Rectal smooth muscle tissue (tissue), 1 donor: ENCODE measurements around the gene FBXO44.

Source experiments
- H3K27ac ChIP-seq: one replicate; pipeline ENCODE4 v1.7.0; 2013; ENCODE audit warnings: low read depth, low read length, inconsistent platforms
- H3K27me3 ChIP-seq: one replicate; pipeline ENCODE4 v1.7.0; 2013; ENCODE audit warnings: low read length; ENCODE audit not compliant: control insufficient read depth, insufficient read depth
- H3K36me3 ChIP-seq: one replicate; pipeline ENCODE4 v1.7.0; 2013; ENCODE audit warnings: low read length; ENCODE audit not compliant: control insufficient read depth, insufficient read depth
- H3K4me1 ChIP-seq: one replicate; pipeline ENCODE4 v1.7.0; 2013; ENCODE audit warnings: low read length; ENCODE audit not compliant: control insufficient read depth, insufficient read depth
- H3K4me3 ChIP-seq: one replicate; pipeline ENCODE4 v1.7.0; 2013; ENCODE audit warnings: low read length
- H3K9ac ChIP-seq: one replicate; pipeline ENCODE4 v1.7.0; 2013; ENCODE audit warnings: low read length

The FBXO44 gene

GRCh38 chr1:11685210-11685752 is 30.6 kb downstream of the FBXO44 start:
- Histone ChIP-seq H3K36me3 (no peaks in the 10 kb centered on the region), H3K4me1 (no peaks in the 10 kb centered on the region), H3K27me3 (peaks cover under 1% of the 10 kb centered on the region), H3K27ac (no peak overlapping the region), H3K9ac (no peak overlapping the region), H3K4me3 (no peak overlapping the region)

GRCh38 chr1:11688506-11688905 is 33.8 kb downstream of the FBXO44 start:
- Histone ChIP-seq H3K4me3 (no peak overlapping the region), H3K27ac (no peak overlapping the region), H3K9ac (no peak overlapping the region), H3K27me3 (peaks cover 14% of the 10 kb centered on the region), H3K4me1 (no peaks in the 10 kb centered on the region), H3K36me3 (no peaks in the 10 kb centered on the region)

GRCh38 chr1:11690397-11691301 is 36.0 kb downstream of the FBXO44 start:
- no peaks in the 10 kb centered on the region for H3K4me1 ChIP-seq
- H3K27me3 ChIP-seq: peaks cover 20% of the 10 kb centered on the region
- H3K4me3 ChIP-seq: no peak overlapping the region
- no peaks in the 10 kb centered on the region for H3K36me3 ChIP-seq
- H3K27ac ChIP-seq: no peak overlapping the region
- no peak overlapping the region for H3K9ac ChIP-seq

- no peak within 1 kb of the TSS for H3K9ac ChIP-seq
Observed at GRCh38 chr1:11691302-11691914, 36.7 kb downstream of the FBXO44 start, which contains the start of gene DRAXIN. TSS of gene DRAXIN (plus strand) at chr1:11691710. CDS start at chr1:11706259, 14,549 bp downstream.

GRCh38 chr1:11691928-11692711 is 37.4 kb downstream of the FBXO44 start:
- H3K27ac ChIP-seq: no peak overlapping the region
- no peaks in the 10 kb centered on the region for H3K36me3 ChIP-seq
- H3K4me1 ChIP-seq: no peaks in the 10 kb centered on the region
- H3K9ac ChIP-seq: no peak overlapping the region
- peaks cover 20% of the 10 kb centered on the region for H3K27me3 ChIP-seq
- no peak overlapping the region for H3K4me3 ChIP-seq

More at GRCh38 chr1:11691302-11691914, 36.7 kb downstream of the FBXO44 start, which contains the start of gene DRAXIN:
- no peaks in the 10 kb centered on the region for H3K36me3 ChIP-seq
- H3K27me3 ChIP-seq: peaks cover 20% of the 10 kb centered on the region
- no peaks in the 10 kb centered on the region for H3K4me1 ChIP-seq
- H3K27ac ChIP-seq: no peak within 1 kb of the TSS
- H3K4me3 ChIP-seq: no peak within 1 kb of the TSS

GRCh38 chr1:11693024-11693590 is 38.4 kb downstream of the FBXO44 start:
- Histone ChIP-seq H3K36me3 (no peaks in the 10 kb centered on the region), H3K4me3 (no peak overlapping the region), H3K27ac (no peak overlapping the region), H3K4me1 (no peaks in the 10 kb centered on the region), H3K27me3 (peaks cover 27% of the 10 kb centered on the region), H3K9ac (no peak overlapping the region)

GRCh38 chr1:11693917-11694316 is 39.2 kb downstream of the FBXO44 start:
- no peaks in the 10 kb centered on the region for H3K4me1 ChIP-seq
- H3K9ac ChIP-seq: no peak overlapping the region
- no peaks in the 10 kb centered on the region for H3K36me3 ChIP-seq
- peaks cover 27% of the 10 kb centered on the region for H3K27me3 ChIP-seq
- no peak overlapping the region for H3K4me3 ChIP-seq
- H3K27ac ChIP-seq: no peak overlapping the region

GRCh38 chr1:11695861-11696260 is 41.2 kb downstream of the FBXO44 start:
- H3K27me3 ChIP-seq: peaks cover 24% of the 10 kb centered on the region
- H3K9ac ChIP-seq: no peak overlapping the region

GRCh38 chr1:11697188-11697892 is 42.7 kb downstream of the FBXO44 start:
- H3K27ac ChIP-seq: no peak overlapping the region
- no peak overlapping the region for H3K9ac ChIP-seq
- H3K36me3 ChIP-seq: no peaks in the 10 kb centered on the region
- no peaks in the 10 kb centered on the region for H3K4me1 ChIP-seq
- no peak overlapping the region for H3K4me3 ChIP-seq
- H3K27me3 ChIP-seq: peaks cover 25% of the 10 kb centered on the region

More at GRCh38 chr1:11695861-11696260, 41.2 kb downstream of the FBXO44 start:
- H3K4me3 ChIP-seq: no peak overlapping the region
- H3K27ac ChIP-seq: no peak overlapping the region
- no peaks in the 10 kb centered on the region for H3K4me1 ChIP-seq
- H3K36me3 ChIP-seq: no peaks in the 10 kb centered on the region

GRCh38 chr1:11697893-11698210 is 43.2 kb downstream of the FBXO44 start:
- no peak overlapping the region for H3K9ac ChIP-seq
- no peaks in the 10 kb centered on the region for H3K36me3 ChIP-seq
- H3K27me3 ChIP-seq: peaks cover 23% of the 10 kb centered on the region
- H3K27ac ChIP-seq: no peak overlapping the region
- no peaks in the 10 kb centered on the region for H3K4me1 ChIP-seq
- H3K4me3 ChIP-seq: no peak overlapping the region

- Histone ChIP-seq H3K9ac (no peak overlapping the region), H3K27me3 (peaks cover 20% of the 10 kb centered on the region), H3K27ac (no peak overlapping the region), H3K4me3 (no peak overlapping the region), H3K36me3 (no peaks in the 10 kb centered on the region), H3K4me1 (no peaks in the 10 kb centered on the region)
Observed at GRCh38 chr1:11700601-11701467, 46.2 kb downstream of the FBXO44 start.
